ENCODE measurements around the gene LRRC3. TPM values are rescaled to one million over a fixed set of nuclear protein-coding genes. Genes with fewer than 3 reads are reported as not detected.

LRRC3 gene
- total and polyA plus RNA-seq, 4 donors, result 3.0 to 14.2 (median 7.5) TPM

- TF ChIP-seq MAX (IDR thresholded peaks at IDR 0.05) (no peak), YY1 (IDR thresholded peaks at IDR 0.05) (peak; percentile 91)
Observed at GRCh38 chr21:44461464-44462001, 6.2 kb downstream of the LRRC3 start (continued).

GRCh38 chr21:44462086-44462833, 7.0 kb downstream of the LRRC3 start:
- Histone ChIP-seq H3K36me3 (ENCODE audit: control insufficient read depth in 4 of 4, insufficient read depth in 3 of 4, low read depth in 1 of 4, low read length in 3 of 4) (peaks cover 0 to 4% (median 0%) of the 10 kb centered on the region in 4 donors), H3K27ac (ENCODE audit: low read depth in 1 of 2, low read length in 2 of 2) (peak overlapping the region in 1 of 2 donors; percentile 73), H3K27me3 (ENCODE audit: control insufficient read depth in 4 of 4, insufficient read depth in 4 of 4, low read length in 3 of 4) (no peaks in the 10 kb centered on the region), H3K4me1 (ENCODE audit: control insufficient read depth in 4 of 4, insufficient read depth in 4 of 4, low read length in 3 of 4) (peaks cover 12 to 56% (median 39%) of the 10 kb centered on the region in 4 donors), H3K4me3 (ENCODE audit: low read depth in 1 of 3, low read length in 3 of 3) (no peak overlapping the region), H3K9ac (ENCODE audit: low read depth in 1 of 2, low read length in 2 of 2) (no peak overlapping the region), H3K9me3 (ENCODE audit: control insufficient read depth in 4 of 4, low read length in 3 of 4) (no peaks in the 10 kb centered on the region)
- WGBS, result 91% methylated on average over 25 of the region's 25 CpGs
- no peak for TF ChIP-seq RAD21 (IDR thresholded peaks at IDR 0.05)
- TF ChIP-seq HNF4G (IDR thresholded peaks at IDR 0.05), result no peak
- no peak for TF ChIP-seq NR2F2 (IDR thresholded peaks at IDR 0.05)
- TF ChIP-seq TAF1 (conservative IDR thresholded peaks at IDR 0.05), result no peak
- no peak for TF ChIP-seq HNF4A (conservative IDR thresholded peaks at IDR 0.05)
- TF ChIP-seq JUND (IDR thresholded peaks at IDR 0.05), result no peak
- no peak for TF ChIP-seq SP1 (IDR thresholded peaks at IDR 0.05)
- no peak for TF ChIP-seq EGR1 (IDR thresholded peaks at IDR 0.05; ENCODE audit: low read depth in 2 of 2)
- TF ChIP-seq FOXA2 (IDR thresholded peaks at IDR 0.05), result no peak
- no peak for DNase-seq (ENCODE audit: low spot score)

- Histone ChIP-seq H3K27me3 (ENCODE audit: control insufficient read depth in 4 of 4, insufficient read depth in 4 of 4, low read length in 3 of 4) (no peaks in the 10 kb centered on the region), H3K27ac (ENCODE audit: low read depth in 1 of 2, low read length in 2 of 2) (no peak overlapping the region), H3K9me3 (ENCODE audit: control insufficient read depth in 4 of 4, low read length in 3 of 4) (no peaks in the 10 kb centered on the region), H3K4me1 (ENCODE audit: control insufficient read depth in 4 of 4, insufficient read depth in 4 of 4, low read length in 3 of 4) (peaks cover 15 to 56% (median 39%) of the 10 kb centered on the region in 4 donors), H3K9ac (ENCODE audit: low read depth in 1 of 2, low read length in 2 of 2) (no peak overlapping the region), H3K4me3 (ENCODE audit: low read depth in 1 of 3, low read length in 3 of 3) (no peak overlapping the region), H3K36me3 (ENCODE audit: control insufficient read depth in 4 of 4, insufficient read depth in 3 of 4, low read depth in 1 of 4, low read length in 3 of 4) (peaks cover 0 to 4% (median 0%) of the 10 kb centered on the region in 4 donors)
- no peak for TF ChIP-seq YY1 (IDR thresholded peaks at IDR 0.05)
- no peak for TF ChIP-seq ATF3 (IDR thresholded peaks at IDR 0.05)
- TF ChIP-seq SP1 (IDR thresholded peaks at IDR 0.05), result no peak
- no peak for TF ChIP-seq EGR1 (IDR thresholded peaks at IDR 0.05; ENCODE audit: low read depth in 2 of 2)
- TF ChIP-seq RAD21 (IDR thresholded peaks at IDR 0.05), result no peak
- TF ChIP-seq TAF1 (conservative IDR thresholded peaks at IDR 0.05), result no peak
- TF ChIP-seq HNF4G (IDR thresholded peaks at IDR 0.05), result no peak
- no peak for TF ChIP-seq CTCF (IDR thresholded peaks at IDR 0.05; ENCODE audit: low read depth, low read length, missing input control)
- TF ChIP-seq RXRA (IDR thresholded peaks at IDR 0.05), result no peak
- TF ChIP-seq GABPA (IDR thresholded peaks at IDR 0.05 in 1 of 2, conservative IDR thresholded peaks at IDR 0.05 in 1 of 2), result no peak
- no peak for TF ChIP-seq REST (IDR thresholded peaks at IDR 0.05)
- TF ChIP-seq JUND (IDR thresholded peaks at IDR 0.05), result no peak
- no peak for TF ChIP-seq ZBTB33 (IDR thresholded peaks at IDR 0.05)
- no peak for TF ChIP-seq FOXA1 (IDR thresholded peaks at IDR 0.05)
- TF ChIP-seq MAX (IDR thresholded peaks at IDR 0.05), result no peak
- DNase-seq (ENCODE audit: low spot score), result no peak
- WGBS, result 88% methylated on average over 11 of the region's 11 CpGs
Observed at GRCh38 chr21:44462834-44463200, 7.5 kb downstream of the LRRC3 start.
